T-helper 2 cell (primary cell): ENCODE data around the gene PTCD1.

Experiments used
- DNase-seq, 5 experiments: peaks; one replicate each; pipeline versions ENCODE4 v3.0.0 to v3.0.0-alpha.2; 2012 to 2022

PTCD1 gene

GRCh38 chr7:99408379-99409191 is 30.0 kb downstream of the PTCD1 start, which contains the start of the genes BUD31 and PDAP1:
BUD31 (plus strand) TSS chr7:99408969; CDS start chr7:99411093, 2,124 bp downstream.
PDAP1 (minus strand) TSS chr7:99408597; CDS start chr7:99408548, 49 bp downstream.
- DNase-seq: peak; percentile 75 to 96 (median 90)

GRCh38 chr7:99407872-99408378 is 30.7 kb downstream of the PTCD1 start:
- peak in 4 of 5 experiments; percentile 9 to 39 (median 18) for DNase-seq

- DNase-seq: no peak
Measured at GRCh38 chr7:99406557-99406956, 32.0 kb downstream of the PTCD1 start.

GRCh38 chr7:99404977-99405320 is 33.6 kb downstream of the PTCD1 start:
- peak in 1 of 5 experiments; percentile 25 for DNase-seq

- no peak for DNase-seq
Measured at GRCh38 chr7:99404235-99404976, 34.2 kb downstream of the PTCD1 start.

GRCh38 chr7:99403764-99404163 is 34.8 kb downstream of the PTCD1 start:
- no peak for DNase-seq

GRCh38 chr7:99402854-99403253 is 35.7 kb downstream of the PTCD1 start:
- DNase-seq: no peak

GRCh38 chr7:99399597-99399996 is 39.0 kb downstream of the PTCD1 start:
- DNase-seq: no peak

- no peak for DNase-seq
Measured at GRCh38 chr7:99398891-99399445, 39.6 kb downstream of the PTCD1 start.

- no peak for DNase-seq
Measured at GRCh38 chr7:99397297-99397983, 41.2 kb downstream of the PTCD1 start.

GRCh38 chr7:99396418-99397296 is 41.9 kb downstream of the PTCD1 start:
- no peak for DNase-seq

GRCh38 chr7:99395616-99396327 is 42.8 kb downstream of the PTCD1 start:
- no peak for DNase-seq

- DNase-seq: no peak
Measured at GRCh38 chr7:99394188-99394502, 44.5 kb downstream of the PTCD1 start.

GRCh38 chr7:99393355-99394187 is 45.0 kb downstream of the PTCD1 start:
- DNase-seq: no peak

- DNase-seq: peak; percentile 62 to 91 (median 76)
Measured at GRCh38 chr7:99392659-99393354, 45.8 kb downstream of the PTCD1 start.

GRCh38 chr7:99392046-99392445 is 46.6 kb downstream of the PTCD1 start:
- no peak for DNase-seq

GRCh38 chr7:99390941-99391602 is 47.5 kb downstream of the PTCD1 start:
- no peak for DNase-seq

GRCh38 chr7:99389772-99390171 is 48.8 kb downstream of the PTCD1 start:
- DNase-seq: no peak

GRCh38 chr7:99387912-99388311 is 50.7 kb downstream of the PTCD1 start:
- no peak for DNase-seq
